A673 (cell line): ENCODE measurements around the gene SLC35B2. TPM values are rescaled to one million over a fixed set of nuclear protein-coding genes. Genes with fewer than 3 reads are reported as not detected.

ENCODE experiments used
- BruUV-seq: library from RNA; stranded (reverse); fragments of 400-500 nt; replicated peaks from 2 replicates; lab custom pipeline; 2021; lab: Mats Ljungman, UMichigan
- CTCF ChIA-PET: fragments of 300-600 bp; sonication (Branson Sonifier 250); formaldehyde crosslinking; loops from one replicate; lab custom pipeline; 2022; ENCODE audit warnings: antibody characterized with exemption; lab: Charles Lee
- POLR2A ChIA-PET: fragments of 300-600 bp; sonication (Branson Sonifier 250); formaldehyde crosslinking; loops from one replicate; lab custom pipeline; 2022; ENCODE audit warnings: antibody characterized with exemption; ENCODE audit not compliant: low non-redundant PET; lab: Charles Lee
- DNase-seq: peaks from one replicate; pipeline ENCODE4 v3.0.0-alpha.2; 2015; ENCODE audit warnings: low spot score
- H3K27ac ChIP-seq: fragments of 200-600 bp; sonication (generic); 2 replicates; pipeline ENCODE4 v1.5.1; 2016; ENCODE audit warnings: mixed run types, low read depth, mild to moderate bottlenecking, mixed read lengths, antibody characterized with exemption, low read length; ENCODE audit not compliant: poor library complexity, severe bottlenecking
- H3K27me3 ChIP-seq: fragments of 200-600 bp; sonication (generic); replicated peaks from 2 replicates; pipeline ENCODE4 v1.6.1; 2017; ENCODE audit warnings: mixed run types, low read depth, mild to moderate bottlenecking, mixed read lengths, antibody characterized with exemption, low read length; ENCODE audit not compliant: insufficient read depth, poor library complexity
- H3K36me3 ChIP-seq: fragments of 200-600 bp; sonication (generic); 2 replicates; pipeline ENCODE4 v1.6.1; 2016; ENCODE audit warnings: mixed run types, mild to moderate bottlenecking, mixed read lengths, antibody characterized with exemption, low read length; ENCODE audit not compliant: insufficient read depth, poor library complexity, severe bottlenecking
- H3K4me1 ChIP-seq: fragments of 200-600 bp; sonication (generic); 2 replicates; pipeline ENCODE4 v1.6.1; 2017; ENCODE audit warnings: mixed run types, mild to moderate bottlenecking, mixed read lengths, antibody characterized with exemption, low read length; ENCODE audit not compliant: insufficient read depth, poor library complexity, severe bottlenecking
- H3K4me3 ChIP-seq: fragments of 200-600 bp; sonication (generic); 2 replicates; pipeline ENCODE4 v1.5.1; 2016; ENCODE audit warnings: low read depth, mixed run types, mild to moderate bottlenecking, mixed read lengths, low read length; ENCODE audit not compliant: poor library complexity, severe bottlenecking
- H3K9me3 ChIP-seq: fragments of 200-600 bp; sonication (generic); 2 replicates; pipeline ENCODE4 v1.6.1; 2016; ENCODE audit warnings: mixed run types, low read depth, mild to moderate bottlenecking, mixed read lengths, antibody characterized with exemption, low read length; ENCODE audit not compliant: poor library complexity, severe bottlenecking
- EZH2 ChIP-seq: fragments of 200-600 bp; sonication (generic); IDR thresholded peaks from 2 replicates; pipeline ENCODE4 v1.6.1; 2017; ENCODE audit warnings: borderline replicate concordance, low read depth, mild to moderate bottlenecking, mixed read lengths, antibody characterized with exemption, low read length; ENCODE audit not compliant: poor library complexity, severe bottlenecking
- intact Hi-C: fragments of 100-400 bp; cut with micrococcal nuclease; formaldehyde crosslinking; loops from one replicate; pipeline ENCODE4 v1.10.0; 2022; ENCODE audit not compliant: unreplicated experiment
- total RNA-seq: library from RNA; stranded (reverse); gene quantifications from 2 replicates; pipeline ENCODE4 v1.2.3, GENCODE V29; 2021
- TF ChIP-seq, protein P1 (sequence below): fragments of 300-800, 200-600 bp; sonication (generic); conservative IDR thresholded peaks from 2 replicates; pipeline ENCODE4 v1.5.1; 2017; ENCODE audit warnings: low read depth, mild to moderate bottlenecking, antibody characterized with exemption, low read length, moderate library complexity, mixed read lengths

SLC35B2 gene
- total RNA-seq, 1 experiment from 2014 or later = 52.0 TPM

DNA sequence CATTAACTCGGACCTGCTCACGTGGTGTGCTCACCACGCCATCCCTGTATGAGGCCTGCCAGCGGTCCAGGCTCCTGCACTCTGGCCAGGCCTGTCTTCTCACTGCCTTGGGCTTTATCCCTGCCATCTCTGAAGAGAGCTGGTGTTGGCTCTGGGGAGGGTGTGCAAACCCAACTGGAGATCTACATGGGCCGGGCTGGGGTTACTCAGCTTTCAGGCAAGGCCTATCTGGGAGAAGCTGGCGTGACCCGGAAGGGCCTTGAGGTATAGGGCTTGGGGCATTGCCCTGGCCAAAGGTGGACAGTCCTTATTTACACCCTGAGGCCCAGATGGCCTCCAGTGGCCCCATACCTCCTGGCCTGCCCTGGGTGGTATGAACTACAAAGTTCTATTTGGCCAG is 28.9 kb downstream of the SLC35B2 start:
- CTCF ChIA-PET = no interaction called here
- BruUV-seq = no TSS peak
- no peak overlapping the region for H3K4me3 ChIP-seq

DNA sequence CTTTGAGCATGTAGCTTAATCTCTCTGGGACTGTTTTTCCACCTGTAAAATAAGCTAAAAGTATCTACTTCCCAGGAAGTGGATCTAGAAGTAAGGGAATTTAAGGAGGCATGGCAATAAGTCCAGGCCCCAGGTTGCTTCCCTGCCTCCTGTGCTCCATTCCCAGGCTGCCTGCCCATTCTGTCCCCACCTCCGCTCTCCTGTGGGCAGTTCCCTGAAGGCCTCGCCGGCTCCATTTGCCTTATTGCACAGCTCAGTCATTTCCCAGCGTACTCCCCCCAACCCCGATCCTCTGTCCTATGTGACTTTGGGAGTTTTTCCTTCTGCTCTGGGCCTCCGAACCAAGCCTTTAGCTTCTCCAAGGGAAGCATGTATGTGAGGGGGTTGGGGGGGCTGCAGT is 29.3 kb downstream of the SLC35B2 start:
- H3K4me1 ChIP-seq = peaks cover 21% of the 10 kb centered on the region
- intact Hi-C loops = no loop called here
- H3K36me3 ChIP-seq = peaks cover 38% of the 10 kb centered on the region
- no peaks in the 10 kb centered on the region for H3K27me3 ChIP-seq
- no peak overlapping the region for H3K27ac ChIP-seq
- ChIA-PET POLR2A (no interaction called here), CTCF (no interaction called here)
- no TSS peak for BruUV-seq
- no peaks in the 10 kb centered on the region for H3K9me3 ChIP-seq
- no peak for TF ChIP-seq EZH2
- TF ChIP-seq, protein P1, sequence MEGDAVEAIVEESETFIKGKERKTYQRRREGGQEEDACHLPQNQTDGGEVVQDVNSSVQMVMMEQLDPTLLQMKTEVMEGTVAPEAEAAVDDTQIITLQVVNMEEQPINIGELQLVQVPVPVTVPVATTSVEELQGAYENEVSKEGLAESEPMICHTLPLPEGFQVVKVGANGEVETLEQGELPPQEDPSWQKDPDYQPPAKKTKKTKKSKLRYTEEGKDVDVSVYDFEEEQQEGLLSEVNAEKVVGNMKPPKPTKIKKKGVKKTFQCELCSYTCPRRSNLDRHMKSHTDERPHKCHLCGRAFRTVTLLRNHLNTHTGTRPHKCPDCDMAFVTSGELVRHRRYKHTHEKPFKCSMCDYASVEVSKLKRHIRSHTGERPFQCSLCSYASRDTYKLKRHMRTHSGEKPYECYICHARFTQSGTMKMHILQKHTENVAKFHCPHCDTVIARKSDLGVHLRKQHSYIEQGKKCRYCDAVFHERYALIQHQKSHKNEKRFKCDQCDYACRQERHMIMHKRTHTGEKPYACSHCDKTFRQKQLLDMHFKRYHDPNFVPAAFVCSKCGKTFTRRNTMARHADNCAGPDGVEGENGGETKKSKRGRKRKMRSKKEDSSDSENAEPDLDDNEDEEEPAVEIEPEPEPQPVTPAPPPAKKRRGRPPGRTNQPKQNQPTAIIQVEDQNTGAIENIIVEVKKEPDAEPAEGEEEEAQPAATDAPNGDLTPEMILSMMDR = no peak
- H3K4me3 ChIP-seq = no peak overlapping the region
- no peak for DNase-seq

More for the DNA sequence above, 28.9 kb downstream of the SLC35B2 start:
- POLR2A ChIA-PET = no interaction called here
- peaks cover 20% of the 10 kb centered on the region for H3K4me1 ChIP-seq
- H3K27me3 ChIP-seq = no peaks in the 10 kb centered on the region
- H3K27ac ChIP-seq = no peak overlapping the region
- intact Hi-C loops = no loop called here
- TF ChIP-seq EZH2 = no peak
- TF ChIP-seq, protein P1 = no peak
- peaks cover 38% of the 10 kb centered on the region for H3K36me3 ChIP-seq
- no peaks in the 10 kb centered on the region for H3K9me3 ChIP-seq
- no peak for DNase-seq

DNA sequence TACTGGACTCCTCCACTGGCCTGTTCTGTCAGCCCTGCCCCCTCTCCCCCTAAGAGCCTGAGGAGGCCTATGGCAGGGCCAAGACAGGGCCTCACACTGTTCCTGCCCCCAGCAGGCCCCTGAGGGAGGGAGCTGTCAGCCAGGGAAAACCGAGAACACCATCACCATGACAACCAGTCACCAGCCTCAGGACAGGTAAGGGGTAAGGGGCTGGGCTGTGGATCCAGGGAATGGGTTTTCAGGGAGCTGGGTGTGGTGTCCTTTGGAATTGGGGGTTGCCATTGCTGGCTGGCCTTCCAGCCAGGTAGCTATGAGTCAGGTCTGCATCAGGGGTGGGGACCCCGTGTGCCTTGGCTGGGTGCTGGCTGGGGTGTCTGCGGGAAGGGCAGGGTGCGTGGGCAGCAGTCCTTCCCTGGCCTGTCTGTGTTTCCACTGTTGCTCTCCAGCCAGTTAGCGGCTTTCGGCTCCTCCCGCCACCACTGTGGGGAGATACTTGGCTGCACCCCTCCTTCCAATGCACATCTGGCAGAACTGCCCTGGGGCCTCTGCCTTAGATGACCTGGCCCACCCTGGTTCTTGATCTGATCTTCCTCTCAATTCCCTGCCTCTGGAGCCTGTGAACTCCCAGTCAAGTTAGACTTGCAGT is 30.1 kb downstream of the SLC35B2 start:
- TF ChIP-seq EZH2 = no peak
- TF ChIP-seq, protein P1 = no peak
- no TSS peak for BruUV-seq
- Histone ChIP-seq H3K36me3 (peaks cover 33% of the 10 kb centered on the region), H3K9me3 (no peaks in the 10 kb centered on the region), H3K4me1 (peaks cover 29% of the 10 kb centered on the region), H3K27ac (no peak overlapping the region), H3K27me3 (no peaks in the 10 kb centered on the region), H3K4me3 (no peak overlapping the region)
- ChIA-PET CTCF (no interaction called here), POLR2A (no interaction called here)
- intact Hi-C loops = no loop called here
- no peak for DNase-seq
